HepG2 (cell line): ENCODE measurements around the gene ZNF385B. TPM values are rescaled to one million over a fixed set of nuclear protein-coding genes. Genes with fewer than 3 reads are reported as not detected.

Experiments used
- ATAC-seq: fragments of 200-7000 bp; cut with Tn5 transposase; 3 replicates; pipeline ENCODE4 v1.9.1; 2020; ENCODE audit warnings: mild to moderate bottlenecking, moderate library complexity
- BruUV-seq: library from RNA; stranded (reverse); fragments of 400-500 nt; replicated peaks from 2 replicates; lab custom pipeline; 2021; lab: Mats Ljungman, UMichigan
- CTCF ChIA-PET: fragments of 300-600 bp; formaldehyde crosslinking; extraction: SDS; loops from one replicate; lab custom pipeline; 2021; ENCODE audit warnings: low total read pairs, inconsistent platforms, low intra/inter-chr PET ratio; lab: Yijun Ruan, JAX
- POLR2A ChIA-PET: fragments of 350-600 bp; sonication (Branson Sonifier 250); formaldehyde crosslinking; loops from one replicate; lab custom pipeline; 2020; ENCODE audit warnings: antibody characterized with exemption, inconsistent platforms; lab: Yijun Ruan, JAX
- DNase-seq: peaks from one replicate; pipeline ENCODE4 v3.0.0-alpha.2; 2015; ENCODE audit warnings: low spot score
- FAIRE-seq: peaks from 3 replicates; lab custom pipeline; 2011; peaks lifted over from hg19 to GRCh38; lab: Jason Lieb, UNC
- H2AFZ ChIP-seq: one replicate; pipeline ENCODE4 v1.6.1; 2011; ENCODE audit warnings: low read length, inconsistent platforms
- H3K27ac ChIP-seq: fragments of 300-600 bp; 3 replicates; pipeline ENCODE4 v1.8.0; 2011; ENCODE audit warnings: mixed run types, mild to moderate bottlenecking, mixed read lengths, low read length, inconsistent platforms; ENCODE audit not compliant: insufficient read depth; ENCODE audit errors: extremely low read length
- H3K27me3 ChIP-seq, 2 experiments: fragments of 200-600 bp in 1 of 2; 2 replicates in 1 of 2; 3 replicates in 1 of 2; pipeline versions ENCODE4 v1.6.0 to v1.8.0; 2011; ENCODE audit warnings: low read length in 2 of 2, mild to moderate bottlenecking in 2 of 2, moderate library complexity in 2 of 2, inconsistent platforms in 1 of 2; ENCODE audit not compliant: insufficient read depth in 2 of 2, control insufficient read depth in 1 of 2
- H3K36me3 ChIP-seq, 2 experiments: fragments of 200-600 bp in 1 of 2; replicated peaks in 1 of 2; 2 replicates in 1 of 2; 3 replicates in 1 of 2; pipeline versions ENCODE4 v1.5.1 to v1.8.0; 2011; ENCODE audit warnings: low read length in 2 of 2, inconsistent platforms in 1 of 2; ENCODE audit not compliant: insufficient read depth in 2 of 2, control insufficient read depth in 1 of 2
- H3K4me1 ChIP-seq: 2 replicates; pipeline ENCODE4 v1.5.1; 2012; ENCODE audit warnings: low read length, inconsistent platforms; ENCODE audit not compliant: insufficient read depth
- H3K4me2 ChIP-seq: 2 replicates; pipeline ENCODE4 v1.6.0; 2011; ENCODE audit warnings: low read depth, low read length, inconsistent platforms
- H3K4me3 ChIP-seq, 3 experiments: fragments of 200-600 bp in 1 of 3; sonication (generic), shearing (Covaris generic) in 1 of 3; replicated peaks in 1 of 3; 2 replicates each; pipeline ENCODE4 v1.5.1; 2011 to 2016; ENCODE audit warnings: low read length in 3 of 3, inconsistent platforms in 2 of 3, low read depth in 2 of 3, mild to moderate bottlenecking in 2 of 3, control low read depth in 1 of 3, mixed read lengths in 1 of 3; ENCODE audit not compliant: insufficient read depth in 1 of 3
- H3K79me2 ChIP-seq: one replicate; pipeline ENCODE4 v1.6.1; 2011; ENCODE audit warnings: low read length, inconsistent platforms; ENCODE audit not compliant: insufficient read depth
- H3K9ac ChIP-seq: 2 replicates; pipeline ENCODE4 v1.6.0; 2011; ENCODE audit warnings: mild to moderate bottlenecking, low read depth, low read length, inconsistent platforms; ENCODE audit not compliant: insufficient read depth
- H3K9me3 ChIP-seq: 2 replicates; pipeline ENCODE4 v1.5.1; 2012; ENCODE audit warnings: mild to moderate bottlenecking, low read length
- H4K20me1 ChIP-seq: 2 replicates; pipeline ENCODE4 v1.6.0; 2011; ENCODE audit warnings: inconsistent platforms, mild to moderate bottlenecking, low read length, moderate library complexity; ENCODE audit not compliant: insufficient read depth
- EED ChIP-seq: sonication (generic); formaldehyde crosslinking; IDR thresholded peaks from 2 replicates; pipeline ENCODE4 v1.5.0; 2020; ENCODE audit warnings: mild to moderate bottlenecking, missing genetic modification reagents
- SAFB2 ChIP-seq: sonication (generic); formaldehyde crosslinking; IDR thresholded peaks from 2 replicates; pipeline ENCODE4 v1.5.1; 2020; ENCODE audit warnings: missing genetic modification reagents, low read depth, mild to moderate bottlenecking, borderline replicate concordance
- TAF1 ChIP-seq: sonication (generic); formaldehyde crosslinking; IDR thresholded peaks from 2 replicates; pipeline ENCODE4 v1.4.0; 2020; ENCODE audit warnings: missing genetic modification reagents
- TCF12 ChIP-seq, 2 experiments: fragments of 450-650 bp in 1 of 2; sonication (generic) in 1 of 2; formaldehyde crosslinking in 1 of 2; IDR thresholded peaks; 2 replicates each; pipeline versions ENCODE4 v1.6.1 to v1.8.0; 2017 to 2022; ENCODE audit warnings: antibody characterized with exemption in 1 of 2, mild to moderate bottlenecking in 1 of 2, missing genetic modification reagents in 1 of 2, moderate library complexity in 1 of 2
- ZMAT3 ChIP-seq: sonication (generic); formaldehyde crosslinking; conservative IDR thresholded peaks from 2 replicates; pipeline ENCODE4 v1.7.0; 2021; ENCODE audit warnings: missing genetic modification reagents
- ZNF768 ChIP-seq: sonication (generic); formaldehyde crosslinking; IDR thresholded peaks from 2 replicates; pipeline ENCODE4 v1.4.0; 2020; ENCODE audit warnings: missing genetic modification reagents
- WGBS: methylation state at CpG from one replicate; pipeline ENCODE4 v1.1.6; 2017; ENCODE audit warnings: low lambda C conversion rate; 5-methylcytosine and 5-hydroxymethylcytosine counted together
- in situ Hi-C: cut with HindIII; loops from 2 replicates; pipeline ENCODE4 v1.10.0; 2017; ENCODE audit warnings: low pct_unique_long_range_greater_than_20kb; ENCODE audit not compliant: extremely low pct_ligation_motif_present
- intact Hi-C: fragments of 100-400 bp; cut with micrococcal nuclease; formaldehyde crosslinking; loops from one replicate; pipeline ENCODE4 v1.10.0; 2022; ENCODE audit not compliant: unreplicated experiment
- polyA plus RNA-seq, 8 experiments: library from polyadenylated mRNA; depleted of rRNA in 3 of 8; stranded (reverse) in 7 of 8; unstranded in 1 of 8; fragments of >200 nt; fragmentation: Illumina TruSeq in 4 of 8; extraction: Trizol in 4 of 8; gene quantifications; 2 replicates each; pipeline versions ENCODE4 v1.2.1 to v1.2.3, GENCODE V29; 2011 to 2016; ENCODE audit warnings: low read depth in 4 of 8, missing spikeins in 1 of 8, mixed read lengths in 1 of 8; ENCODE audit not compliant: insufficient read depth in 1 of 8
- total RNA-seq, 5 experiments: library from RNA; depleted of rRNA; stranded (reverse); fragments of >200 nt; fragmentation: Illumina TruSeq; extraction: Trizol; gene quantifications; 2 replicates each; pipeline ENCODE4 v1.2.3, GENCODE V29; 2016; ENCODE audit warnings: low read depth in 1 of 5
- TF ChIP-seq, protein P1 (sequence below): sonication (generic); formaldehyde crosslinking; IDR thresholded peaks from 2 replicates; pipeline ENCODE4 v1.5.1; 2020; ENCODE audit warnings: mild to moderate bottlenecking, missing genetic modification reagents, borderline replicate concordance
- TF ChIP-seq, protein P2 (sequence below): sonication (generic); formaldehyde crosslinking; IDR thresholded peaks from 2 replicates; pipeline ENCODE4 v1.4.0; 2020; ENCODE audit warnings: missing genetic modification reagents
- TF ChIP-seq, protein P3 (sequence below): sonication (generic); formaldehyde crosslinking; conservative IDR thresholded peaks from 2 replicates; pipeline ENCODE4 v1.5.0; 2020; ENCODE audit warnings: missing genetic modification reagents
- TF ChIP-seq, protein P4 (sequence below): IDR thresholded peaks from 2 replicates; pipeline ENCODE4 v1.6.1; 2016; ENCODE audit warnings: missing biosample characterization, missing genetic modification reagents, low read depth
- TF ChIP-seq, protein P5 (sequence below): IDR thresholded peaks from 2 replicates; pipeline ENCODE4 v1.6.1; 2016; ENCODE audit warnings: missing genetic modification reagents, missing compliant biosample characterization

ZNF385B gene
- total and polyA plus RNA-seq, 2 of the 13 experiments (the other 11 are each of a cell fraction or from before 2014, with no cell fraction given): 3.3 to 6.7 TPM

DNA sequence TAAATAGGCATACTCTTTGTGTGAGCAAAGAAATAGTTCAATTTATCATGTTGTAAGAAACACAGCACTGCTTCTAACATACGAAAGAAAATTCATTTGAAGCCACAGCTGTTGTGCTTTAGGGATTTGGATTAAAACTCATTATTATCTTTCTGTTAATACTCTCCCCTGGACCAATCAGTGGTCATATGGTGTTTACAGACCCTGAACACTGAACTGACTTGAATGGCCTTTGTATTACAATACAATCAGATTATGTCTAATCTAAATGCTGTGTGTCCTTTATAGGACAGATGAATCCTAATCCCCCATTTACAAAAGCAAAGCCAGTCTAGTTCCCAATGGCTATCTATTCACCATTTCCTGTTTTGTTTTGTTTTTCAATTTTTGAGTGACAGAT, 36.5 kb downstream of the ZNF385B start:
- Histone ChIP-seq H3K4me1 (no peaks in the 10 kb centered on the region), H3K4me3 (no peak overlapping the region), H3K9ac (no peak overlapping the region), H3K9me3 (no peaks in the 10 kb centered on the region), H3K27me3 (0 out of 5 replicates have a peak, but pooled peaks cover 0 to 6% of the 10 kb centered on the region in 2 experiments), H3K36me3 (no peaks in the 10 kb centered on the region), H4K20me1 (no peaks in the 10 kb centered on the region), H3K27ac (no peak overlapping the region), H3K4me2 (no peak overlapping the region), H3K79me2 (no peaks in the 10 kb centered on the region), H2AFZ (no peak overlapping the region)
- TF ChIP-seq, protein P1, sequence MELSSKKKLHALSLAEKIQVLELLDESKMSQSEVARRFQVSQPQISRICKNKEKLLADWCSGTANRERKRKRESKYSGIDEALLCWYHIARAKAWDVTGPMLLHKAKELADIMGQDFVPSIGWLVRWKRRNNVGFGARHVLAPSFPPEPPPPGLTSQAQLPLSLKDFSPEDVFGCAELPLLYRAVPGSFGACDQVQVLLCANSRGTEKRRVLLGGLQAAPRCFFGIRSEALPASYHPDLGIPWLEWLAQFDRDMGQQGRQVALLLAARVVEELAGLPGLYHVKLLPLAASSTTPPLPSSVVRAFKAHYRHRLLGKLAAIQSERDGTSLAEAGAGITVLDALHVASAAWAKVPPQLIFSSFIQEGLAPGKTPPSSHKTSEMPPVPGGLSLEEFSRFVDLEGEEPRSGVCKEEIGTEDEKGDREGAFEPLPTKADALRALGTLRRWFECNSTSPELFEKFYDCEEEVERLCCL (CRISPR knock-in tag): no peak
- TF ChIP-seq, protein P2, sequence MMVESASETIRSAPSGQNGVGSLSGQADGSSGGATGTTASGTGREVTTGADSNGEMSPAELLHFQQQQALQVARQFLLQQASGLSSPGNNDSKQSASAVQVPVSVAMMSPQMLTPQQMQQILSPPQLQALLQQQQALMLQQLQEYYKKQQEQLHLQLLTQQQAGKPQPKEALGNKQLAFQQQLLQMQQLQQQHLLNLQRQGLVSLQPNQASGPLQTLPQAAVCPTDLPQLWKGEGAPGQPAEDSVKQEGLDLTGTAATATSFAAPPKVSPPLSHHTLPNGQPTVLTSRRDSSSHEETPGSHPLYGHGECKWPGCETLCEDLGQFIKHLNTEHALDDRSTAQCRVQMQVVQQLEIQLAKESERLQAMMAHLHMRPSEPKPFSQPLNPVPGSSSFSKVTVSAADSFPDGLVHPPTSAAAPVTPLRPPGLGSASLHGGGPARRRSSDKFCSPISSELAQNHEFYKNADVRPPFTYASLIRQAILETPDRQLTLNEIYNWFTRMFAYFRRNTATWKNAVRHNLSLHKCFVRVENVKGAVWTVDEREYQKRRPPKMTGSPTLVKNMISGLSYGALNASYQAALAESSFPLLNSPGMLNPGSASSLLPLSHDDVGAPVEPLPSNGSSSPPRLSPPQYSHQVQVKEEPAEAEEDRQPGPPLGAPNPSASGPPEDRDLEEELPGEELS (CRISPR knock-in tag): no peak
- TF ChIP-seq TCF12 (IDR thresholded peaks at IDR 0.05) (no peak), TCF12 (CRISPR knock-in tag; IDR thresholded peaks at IDR 0.05) (no peak), ZMAT3 (CRISPR knock-in tag) (no peak), ZNF768 (CRISPR knock-in tag) (no peak), SAFB2 (CRISPR knock-in tag) (no peak), TAF1 (CRISPR knock-in tag) (no peak), EED (CRISPR knock-in tag) (no peak)
- TF ChIP-seq, protein P3, sequence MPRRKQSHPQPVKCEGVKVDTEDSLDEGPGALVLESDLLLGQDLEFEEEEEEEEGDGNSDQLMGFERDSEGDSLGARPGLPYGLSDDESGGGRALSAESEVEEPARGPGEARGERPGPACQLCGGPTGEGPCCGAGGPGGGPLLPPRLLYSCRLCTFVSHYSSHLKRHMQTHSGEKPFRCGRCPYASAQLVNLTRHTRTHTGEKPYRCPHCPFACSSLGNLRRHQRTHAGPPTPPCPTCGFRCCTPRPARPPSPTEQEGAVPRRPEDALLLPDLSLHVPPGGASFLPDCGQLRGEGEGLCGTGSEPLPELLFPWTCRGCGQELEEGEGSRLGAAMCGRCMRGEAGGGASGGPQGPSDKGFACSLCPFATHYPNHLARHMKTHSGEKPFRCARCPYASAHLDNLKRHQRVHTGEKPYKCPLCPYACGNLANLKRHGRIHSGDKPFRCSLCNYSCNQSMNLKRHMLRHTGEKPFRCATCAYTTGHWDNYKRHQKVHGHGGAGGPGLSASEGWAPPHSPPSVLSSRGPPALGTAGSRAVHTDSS: no peak
- TF ChIP-seq, protein P4, sequence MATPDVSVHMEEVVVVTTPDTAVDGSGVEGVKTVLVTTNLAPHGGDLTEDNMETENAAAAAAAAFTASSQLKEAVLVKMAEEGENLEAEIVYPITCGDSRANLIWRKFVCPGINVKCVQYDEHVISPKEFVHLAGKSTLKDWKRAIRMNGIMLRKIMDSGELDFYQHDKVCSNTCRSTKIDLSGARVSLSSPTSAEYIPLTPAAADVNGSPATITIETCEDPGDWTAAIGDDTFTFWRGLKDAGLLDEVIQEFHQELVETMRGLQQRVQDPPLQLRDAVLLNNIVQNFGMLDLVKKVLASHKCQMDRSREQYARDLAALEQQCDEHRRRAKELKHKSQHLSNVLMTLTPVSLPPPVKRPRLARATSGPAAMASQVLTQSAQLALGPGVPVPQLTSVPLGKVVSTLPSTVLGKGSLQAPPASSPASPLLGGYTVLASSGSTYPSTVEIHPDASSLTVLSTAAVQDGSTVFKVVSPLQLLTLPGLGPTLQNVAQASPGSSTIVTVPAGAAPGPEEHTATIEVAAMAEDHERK: no peak
- TF ChIP-seq, protein P5, sequence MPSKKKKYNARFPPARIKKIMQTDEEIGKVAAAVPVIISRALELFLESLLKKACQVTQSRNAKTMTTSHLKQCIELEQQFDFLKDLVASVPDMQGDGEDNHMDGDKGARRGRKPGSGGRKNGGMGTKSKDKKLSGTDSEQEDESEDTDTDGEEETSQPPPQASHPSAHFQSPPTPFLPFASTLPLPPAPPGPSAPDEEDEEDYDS (CRISPR knock-in tag): no peak
- POLR2A ChIA-PET: no interaction called here
- DNase-seq (no peak), ATAC-seq (no peak), FAIRE-seq (no peak)
- no TSS peak for BruUV-seq
- CTCF ChIA-PET: no interaction called here
- WGBS: 3% methylated on average over 1 of the region's 1 CpG
- in situ Hi-C loops (no loop called here), intact Hi-C loops (no loop called here)
